GM12878 (cell line): ENCODE results near the gene SCAMP5. TPM values are rescaled to one million over a fixed set of nuclear protein-coding genes. Genes with fewer than 3 reads are reported as not detected.
A peak's percentile ranks its signal among the peaks of the same experiment; 100 is the strongest.

Source experiments
- ATAC-seq: fragments of 200-7000 bp; cut with Tn5 transposase; 3 replicates; pipeline ENCODE4 v1.9.1; 2020; ENCODE audit warnings: mild to moderate bottlenecking, moderate library complexity
- BruUV-seq: library from RNA; stranded (reverse); fragments of 400-500 nt; replicated peaks from 2 replicates; lab custom pipeline; 2021; lab: Mats Ljungman, UMichigan
- CTCF ChIA-PET: fragments of 300-600 bp; sonication (Branson Sonifier 250); formaldehyde crosslinking; extraction: SDS; loops from one replicate; lab custom pipeline; 2021; ENCODE audit warnings: inconsistent platforms; lab: Yijun Ruan, JAX
- POLR2A ChIA-PET: fragments of 350-600 bp; formaldehyde crosslinking; extraction: SDS; loops from one replicate; lab custom pipeline; 2021; ENCODE audit warnings: inconsistent platforms; lab: Charles Lee
- RAD21 ChIA-PET: fragments of 300-600 bp; sonication (Branson Sonifier 250); formaldehyde crosslinking; loops from one replicate; lab custom pipeline; 2023; ENCODE audit warnings: antibody characterized with exemption; ENCODE audit not compliant: unreplicated experiment; lab: Charles Lee
- SMC1A ChIA-PET: fragments of 300-600 bp; sonication (Branson Sonifier 250); formaldehyde crosslinking; loops from one replicate; lab custom pipeline; 2023; ENCODE audit not compliant: unreplicated experiment, uncharacterized antibody; lab: Charles Lee
- DNase-seq: peaks from one replicate; pipeline ENCODE4 v3.0.0-alpha.2; 2011; ENCODE audit warnings: low read depth, low spot score
- FAIRE-seq: peaks from 3 replicates; lab custom pipeline; 2011; peaks lifted over from hg19 to GRCh38; lab: Jason Lieb, UNC
- H2AFZ ChIP-seq: 2 replicates; pipeline ENCODE4 v1.6.0; 2011; ENCODE audit warnings: low read depth, low read length, control low read depth; ENCODE audit not compliant: control insufficient read depth
- H3K27ac ChIP-seq: 2 replicates; pipeline ENCODE4 v1.5.1; 2011; ENCODE audit warnings: control low read depth; ENCODE audit not compliant: control insufficient read depth, insufficient read depth
- H3K27me3 ChIP-seq, 2 experiments: replicated peaks in 1 of 2; 2 replicates each; pipeline versions ENCODE4 v1.6.0 to v1.6.1; 2011; ENCODE audit warnings: low read length in 1 of 2; ENCODE audit not compliant: control insufficient read depth in 2 of 2, insufficient read depth in 2 of 2
- H3K36me3 ChIP-seq, 2 experiments: 2 replicates each; pipeline ENCODE4 v1.5.1; 2011; ENCODE audit warnings: low read length in 1 of 2; ENCODE audit not compliant: control insufficient read depth in 2 of 2, insufficient read depth in 2 of 2
- H3K4me1 ChIP-seq: 2 replicates; pipeline ENCODE4 v1.6.1; 2011; ENCODE audit warnings: mild to moderate bottlenecking, low read length, moderate library complexity, mixed read lengths; ENCODE audit not compliant: control insufficient read depth, insufficient read depth
- H3K4me2 ChIP-seq: 2 replicates; pipeline ENCODE4 v1.6.0; 2011; ENCODE audit warnings: control low read depth; ENCODE audit not compliant: control insufficient read depth, insufficient read depth
- H3K4me3 ChIP-seq: fragments of 200-600 bp; sonication (generic); 2 replicates; pipeline ENCODE4 v1.5.1; 2016
- H3K79me2 ChIP-seq: 2 replicates; pipeline ENCODE4 v1.6.0; 2011; ENCODE audit warnings: low read length; ENCODE audit not compliant: control insufficient read depth, insufficient read depth
- H3K9ac ChIP-seq: 2 replicates; pipeline ENCODE4 v1.8.0; 2011; ENCODE audit warnings: low read length, control low read depth, mixed read lengths; ENCODE audit not compliant: control insufficient read depth, insufficient read depth
- H3K9me3 ChIP-seq: replicated peaks from 3 replicates; pipeline ENCODE4 v1.5.1; 2011; ENCODE audit warnings: mild to moderate bottlenecking, low read length; ENCODE audit not compliant: control insufficient read depth, insufficient read depth
- H4K20me1 ChIP-seq: 2 replicates; pipeline ENCODE4 v1.6.0; 2011; ENCODE audit not compliant: control insufficient read depth, insufficient read depth
- ATF7 ChIP-seq: fragments of 450-650 bp; IDR thresholded peaks from 2 replicates; pipeline ENCODE4 v1.6.1; 2016; ENCODE audit warnings: low read depth, mild to moderate bottlenecking
- CBX3 ChIP-seq: fragments of 200-600 bp; sonication (generic); IDR thresholded peaks from 2 replicates; pipeline ENCODE4 v1.6.1; 2016; ENCODE audit warnings: low read depth, borderline replicate concordance
- CREB1 ChIP-seq: IDR thresholded peaks from 2 replicates; pipeline ENCODE4 v1.6.1; 2012; ENCODE audit warnings: low read depth, mild to moderate bottlenecking, inconsistent platforms
- EED ChIP-seq: sonication (generic); IDR thresholded peaks from 2 replicates; pipeline ENCODE4 v1.6.1; 2016; ENCODE audit warnings: antibody characterized with exemption, low read depth
- FOS ChIP-seq: IDR thresholded peaks from 3 replicates; pipeline ENCODE4 v1.6.1; 2011; ENCODE audit warnings: borderline replicate concordance; ENCODE audit not compliant: insufficient read length; ENCODE audit errors: extremely low read depth
- KDM1A ChIP-seq: fragments of 200-600 bp; sonication (generic); IDR thresholded peaks from 2 replicates; pipeline ENCODE4 v1.6.1; 2016; ENCODE audit warnings: borderline replicate concordance
- MTA2 ChIP-seq: fragments of 450-650 bp; IDR thresholded peaks from 2 replicates; pipeline ENCODE4 v1.6.1; 2016; ENCODE audit warnings: low read depth, mild to moderate bottlenecking, moderate library complexity
- NBN ChIP-seq: fragments of 450-650 bp; IDR thresholded peaks from 2 replicates; pipeline ENCODE4 v1.6.1; 2016
- NFXL1 ChIP-seq: fragments of 450-650 bp; IDR thresholded peaks from 2 replicates; pipeline ENCODE4 v1.6.1; 2017; ENCODE audit warnings: antibody characterized with exemption, mild to moderate bottlenecking, borderline replicate concordance
- RELB ChIP-seq: fragments of 450-650 bp; IDR thresholded peaks from 2 replicates; pipeline ENCODE4 v1.6.1; 2017; ENCODE audit warnings: low read depth, mild to moderate bottlenecking, moderate library complexity
- TCF12 ChIP-seq: IDR thresholded peaks from 2 replicates; pipeline ENCODE4 v1.6.1; 2011; ENCODE audit warnings: low read depth, mild to moderate bottlenecking, low read length
- TCF3 ChIP-seq: IDR thresholded peaks from 2 replicates; pipeline ENCODE4 v1.6.1; 2012; ENCODE audit warnings: low read depth, mild to moderate bottlenecking, low read length, borderline replicate concordance; ENCODE audit not compliant: insufficient read depth
- ZBTB33 ChIP-seq: fragments of 450-650 bp; IDR thresholded peaks from 2 replicates; pipeline ENCODE4 v1.6.1; 2017; ENCODE audit warnings: mild to moderate bottlenecking
- WGBS: methylation state at CpG from one replicate; pipeline ENCODE4 v1.1.6; 2016; ENCODE audit warnings: low lambda C conversion rate; ENCODE audit not compliant: insufficient replicate concordance, insufficient coverage; ENCODE audit errors: missing lambda C conversion rate; 5-methylcytosine and 5-hydroxymethylcytosine counted together
- in situ Hi-C: fragments of 300-500 bp; cut with MboI; formaldehyde crosslinking; loops from 9 replicates; pipeline ENCODE4 v1.14.3; 2018; ENCODE audit warnings: mixed read lengths
- intact Hi-C: fragments of 100-400 bp; cut with micrococcal nuclease; formaldehyde crosslinking; loops from one replicate; pipeline ENCODE4 v1.14.2; 2022; ENCODE audit not compliant: unreplicated experiment
- polyA plus RNA-seq, 11 experiments: library from polyadenylated mRNA; depleted of rRNA in 4 of 11; unstranded in 6 of 11; stranded (reverse) in 5 of 11; fragments of >200 nt; fragmentation: Nextera tagmentation in 4 of 11; fragmentation: Illumina TruSeq in 1 of 11; extraction: Ambion mirVana in 4 of 11; extraction: Trizol in 1 of 11; gene quantifications; 1 replicate in 1 of 11; 2 replicates in 10 of 11; pipeline versions ENCODE4 v1.2.1 to v1.2.3, GENCODE V29; 2011 to 2016; ENCODE audit warnings: inconsistent platforms in 2 of 11, missing spikeins in 2 of 11, low read depth in 1 of 11
- total RNA-seq, 4 experiments: library from RNA; depleted of rRNA in 3 of 4; stranded (reverse); fragments of >200 nt in 3 of 4; fragmentation: Illumina TruSeq in 1 of 4; extraction: Trizol in 1 of 4; gene quantifications; 2 replicates each; pipeline versions ENCODE4 v1.2.1 to v1.2.3, GENCODE V29; 2013 to 2021

Gene SCAMP5
- total and polyA plus RNA-seq, 10 of the 15 experiments (the other 5 are each of a cell fraction or from before 2014, with no cell fraction given), result 1.6 to 41.6 (median 16.9) TPM

GRCh38 chr15:75065467-75065850, 70.1 kb downstream of the SCAMP5 start:
- H3K36me3 ChIP-seq, result no peaks in the 10 kb centered on the region; a peak in 2 of 4 replicates
- H3K27ac ChIP-seq, result peak overlapping the region; percentile 17
- ChIA-PET RAD21 (interaction anchor here (1.0 to 4.4 kb wide), 10 partner anchors 27 to 143 kb away, joined by 3 to 51 read pairs (median 19); partner anchors contain the start of gene C15orf39), SMC1A (interaction anchor here (0.6 to 6.3 kb wide), 14 partner anchors 7 to 139 kb away, joined by 3 to 42 read pairs (median 14); partner anchors contain the start of gene C15orf39), CTCF (interaction anchor here (0.5 to 3.9 kb wide), 7 partner anchors 10 to 138 kb away, joined by 3 to 21 read pairs (median 5); no protein-coding TSS in a partner anchor), POLR2A (interaction anchor here (0.5 to 6.8 kb wide), 7 partner anchors 12 to 139 kb away, joined by 3 to 55 read pairs (median 5); partner anchors contain the start of gene C15orf39)
- no peaks in the 10 kb centered on the region for H3K27me3 ChIP-seq
- no TSS peak for BruUV-seq
- no peak overlapping the region for H3K4me2 ChIP-seq
- FAIRE-seq (no peak), ATAC-seq (no peak), DNase-seq (no peak)
- no peaks in the 10 kb centered on the region for H4K20me1 ChIP-seq
- 100% methylated on average over 1 of the region's 1 CpG for WGBS
- H3K4me1 ChIP-seq, result peaks cover 76% of the 10 kb centered on the region
- no peaks in the 10 kb centered on the region; the same call in 2 of the 3 replicates for H3K9me3 ChIP-seq
- H3K79me2 ChIP-seq, result no peaks in the 10 kb centered on the region
- no peak overlapping the region; the same call in 1 of the 2 replicates for H3K9ac ChIP-seq
- intact Hi-C loops, result loop anchor here (5.0 kb wide), 1 partner anchor 47 kb away; no protein-coding TSS in a partner anchor
- H2AFZ ChIP-seq, result no peak overlapping the region
- in situ Hi-C loops, result no loop called here
- TF ChIP-seq FOS (no peak), KDM1A (no peak), NFXL1 (no peak), ATF7 (no peak), CREB1 (no peak), NBN (no peak), CBX3 (no peak), TCF12 (0 out of 2 replicates have a peak, but pooled peaks have one; percentile 44), ZBTB33 (no peak), EED (0 out of 2 replicates have a peak, but pooled peaks have one; percentile 15), MTA2 (no peak), RELB (no peak), TCF3 (0 out of 2 replicates have a peak, but pooled peaks have one; percentile 6)
- H3K4me3 ChIP-seq, result no peak overlapping the region
